Posterior cingulate gyrus (tissue), 11 donors: Measurements from ENCODE around the gene DLG1.
A peak's percentile ranks its signal among the peaks of the same experiment; 100 is the strongest.

ENCODE experiments used
- DNase-seq, 10 donors: peaks; one replicate each; pipeline versions ENCODE4 v3.0.0 to v3.0.0-alpha.2; 2020 to 2021; ENCODE audit warnings: mixed read lengths in 3 of 10
- intact Hi-C: fragments of 100-400 bp; cut with DNase I; formaldehyde crosslinking; loops from one replicate; pipeline ENCODE4 v1.15.1; 2023

DLG1 gene

GRCh38 chr3:197320582-197320981 is 22.2 kb upstream of the DLG1 start:
- no peak for DNase-seq
- intact Hi-C loops, result no loop called here

GRCh38 chr3:197317250-197317963 is 19.0 kb upstream of the DLG1 start:
- intact Hi-C loops, result no loop called here
- DNase-seq, result no peak

DNA sequence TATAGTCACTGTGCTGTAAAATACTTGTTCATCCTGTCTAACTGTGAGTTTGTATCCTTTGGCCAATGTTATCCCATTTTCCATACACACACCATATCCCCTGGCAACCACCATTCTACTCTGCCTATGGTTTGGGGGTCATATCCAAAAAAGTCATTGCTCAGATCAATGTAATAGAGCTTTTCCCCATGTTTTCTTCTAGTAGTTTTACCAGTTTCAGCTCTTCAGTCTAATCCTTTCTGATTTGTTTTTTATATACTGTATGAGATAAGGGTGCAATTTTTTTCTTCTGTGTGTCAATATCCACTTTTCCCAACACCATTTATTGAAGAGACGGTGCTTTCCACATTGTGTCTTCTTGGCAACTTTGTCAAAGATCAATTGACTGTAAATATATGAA is 14.0 kb upstream of the DLG1 start:
- intact Hi-C loops, result no loop called here
- DNase-seq, result no peak

GRCh38 chr3:197311591-197311990 is 13.2 kb upstream of the DLG1 start:
- DNase-seq, result no peak
- intact Hi-C loops, result no loop called here

DNA sequence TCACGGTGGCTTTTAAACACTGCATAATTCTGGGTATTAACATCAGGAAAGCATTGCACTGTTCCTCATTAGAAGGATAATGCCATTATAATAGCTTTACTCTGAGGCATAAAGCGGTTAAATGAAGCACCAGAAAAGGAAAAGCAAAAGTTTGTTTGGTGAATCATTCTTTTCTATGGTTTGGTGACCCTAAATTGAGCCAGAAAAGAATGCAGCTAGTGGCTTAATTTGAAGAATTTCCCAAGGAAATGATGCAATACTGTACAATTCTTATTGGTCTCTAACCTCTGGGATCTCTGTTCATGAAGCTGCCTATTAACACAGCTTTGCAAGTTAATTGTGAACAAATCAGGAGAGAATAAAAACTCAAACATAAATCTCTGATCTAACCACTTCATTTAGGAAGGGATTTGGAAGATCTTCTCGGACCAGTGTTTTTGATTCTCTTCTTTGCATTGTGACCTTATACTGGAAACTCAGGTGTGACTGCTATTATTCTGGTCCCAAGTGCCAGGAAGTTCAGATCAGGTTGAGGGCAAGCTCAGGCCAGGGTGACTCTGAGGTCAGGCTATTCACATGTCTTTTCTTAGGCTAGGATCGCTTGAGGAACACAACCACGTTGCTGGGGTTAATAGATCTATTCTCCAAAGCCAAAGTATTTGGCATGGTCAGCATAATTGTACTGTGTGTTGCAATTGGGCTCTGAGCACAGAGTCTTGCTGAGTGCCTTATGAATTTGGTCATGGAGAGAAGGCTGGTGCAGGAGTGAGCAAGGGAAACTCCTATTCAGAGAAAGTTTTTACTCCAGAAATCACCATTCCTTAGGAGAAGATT is 11.3 kb upstream of the DLG1 start:
- intact Hi-C loops, result no loop called here

DNA sequence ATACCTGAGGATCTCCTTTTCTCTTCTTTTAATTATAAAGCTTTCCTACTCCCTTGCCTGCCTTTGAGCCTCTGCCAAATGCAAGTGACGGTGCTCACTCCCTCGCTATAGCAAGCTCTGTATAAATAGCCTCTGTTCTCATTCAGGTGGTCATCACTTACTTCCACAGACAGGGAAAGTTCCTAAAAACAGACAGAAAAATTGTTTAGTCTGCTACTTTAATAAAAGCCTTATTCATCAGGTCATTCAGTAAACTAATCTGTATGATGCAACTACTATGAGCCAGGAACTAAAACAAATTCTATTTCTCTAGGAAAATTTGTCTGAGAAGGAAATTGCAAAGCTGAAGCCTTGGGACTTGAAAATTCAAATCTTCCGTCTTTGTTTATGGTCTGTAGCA is 10.2 kb upstream of the DLG1 start:
- intact Hi-C loops, result no loop called here
- DNase-seq, result no peak

More for the DNA sequence above, 11.3 kb upstream of the DLG1 start:
- no peak for DNase-seq

- intact Hi-C loops, result no loop called here
These were observed 8.1 kb upstream of the DLG1 start for GRCh38 chr3:197306374-197307086.

GRCh38 chr3:197305854-197306253 is 7.4 kb upstream of the DLG1 start:
- DNase-seq, result no peak

More at GRCh38 chr3:197306374-197307086, 8.1 kb upstream of the DLG1 start:
- DNase-seq, result no peak

GRCh38 chr3:197303452-197303851 is 5.0 kb upstream of the DLG1 start:
- DNase-seq, result no peak
- intact Hi-C loops, result no loop called here

More at GRCh38 chr3:197305854-197306253, 7.4 kb upstream of the DLG1 start:
- intact Hi-C loops, result no loop called here

GRCh38 chr3:197302696-197303341 is 4.4 kb upstream of the DLG1 start:
- intact Hi-C loops, result no loop called here
- no peak for DNase-seq

- DNase-seq, result no peak
- intact Hi-C loops, result no loop called here
These were observed 3.6 kb upstream of the DLG1 start for GRCh38 chr3:197302033-197302432.

GRCh38 chr3:197300361-197300760 is 1.9 kb upstream of the DLG1 start:
- intact Hi-C loops, result no loop called here
- no peak for DNase-seq

DNA sequence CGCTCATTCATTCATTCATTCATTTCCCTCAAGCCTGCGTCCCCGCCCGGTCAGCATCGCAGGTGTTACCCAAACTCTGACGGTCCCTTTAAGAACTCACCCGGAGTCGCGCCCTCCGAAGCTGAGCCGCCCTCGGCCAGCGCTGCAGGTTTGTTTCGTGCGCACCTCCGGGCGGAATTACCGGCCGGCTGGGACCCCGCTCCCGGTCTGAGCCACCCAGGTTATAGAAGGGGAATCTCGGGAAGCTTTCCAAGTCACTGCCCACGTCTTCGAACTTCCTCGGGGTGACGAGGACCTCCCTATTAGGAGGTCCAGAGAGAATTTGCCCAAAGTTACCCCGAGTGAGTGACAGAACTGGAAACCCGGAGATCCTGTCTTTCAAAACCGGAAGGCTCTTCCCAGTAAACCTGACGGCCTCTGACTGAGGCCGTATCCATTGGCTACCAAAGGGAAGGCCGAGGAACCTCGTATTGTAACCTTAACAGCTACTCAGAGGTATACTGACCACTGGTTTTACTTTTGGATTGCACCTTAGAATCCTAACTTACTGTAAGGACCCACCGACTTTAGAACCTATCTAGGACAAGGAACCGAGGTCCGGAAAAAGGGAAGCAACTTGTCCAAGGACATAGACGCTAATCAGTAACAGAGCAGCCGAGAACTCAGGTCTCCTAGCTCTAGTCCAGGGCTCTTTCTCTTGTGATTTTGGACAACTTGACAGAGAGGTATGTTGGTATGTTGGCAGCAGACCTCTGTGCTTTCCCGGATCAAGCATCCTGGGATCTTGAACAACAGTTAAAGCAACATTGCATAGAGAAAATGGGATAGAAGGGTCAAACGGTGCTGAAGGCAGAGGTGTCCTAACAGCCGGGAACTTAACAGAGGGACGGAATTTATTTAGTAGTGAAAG is 788 bp upstream of the DLG1 start:
- DNase-seq, result peak in 3 of 10 donors; percentile 28 to 82 (median 77)
- intact Hi-C loops, result no loop called here

DNA sequence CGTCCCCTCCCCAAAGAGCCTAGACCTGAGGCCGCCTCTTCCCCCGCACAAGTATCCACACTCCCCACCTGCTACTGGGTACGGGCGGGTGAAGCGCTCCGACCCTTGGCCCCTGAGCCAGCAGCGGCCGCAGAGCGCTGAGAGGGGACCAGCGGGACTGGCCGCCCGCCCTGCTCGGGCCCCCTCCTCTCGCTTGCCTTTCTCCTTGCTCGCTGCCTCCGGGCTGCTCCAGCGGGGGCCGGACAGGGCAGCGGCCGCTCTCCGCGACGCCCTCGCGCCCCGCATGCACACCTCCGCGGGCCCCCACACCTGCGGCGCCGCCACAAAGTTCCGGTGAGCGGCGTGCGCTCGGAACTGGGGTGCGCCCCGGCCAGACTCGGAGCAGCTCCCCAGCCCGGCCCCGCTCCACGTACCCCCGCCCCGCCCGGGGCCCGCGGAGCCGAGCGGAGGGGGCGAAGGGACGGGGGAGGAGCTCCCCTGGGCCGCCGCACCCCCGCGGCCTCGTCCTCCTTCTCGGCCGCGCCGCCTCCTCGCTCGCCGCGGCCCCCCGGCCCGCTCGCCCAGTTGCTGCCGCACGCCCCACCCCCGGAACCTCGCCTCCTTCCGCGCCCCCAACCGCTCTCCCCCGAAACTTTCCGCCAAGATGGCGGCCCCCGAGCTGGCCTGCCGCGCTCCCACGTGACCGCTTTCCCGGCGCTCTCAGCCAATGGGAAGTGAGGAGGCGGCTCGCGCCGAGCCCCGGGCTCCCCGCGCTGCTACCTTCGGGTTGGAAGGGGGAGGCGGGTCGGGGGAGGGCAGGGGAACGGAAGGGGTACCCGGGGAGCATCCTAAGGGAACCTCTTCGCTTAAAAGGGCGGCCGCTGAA is 704 bp downstream of the DLG1 start:
- peak; percentile 75 to 98 (median 84) for DNase-seq
- intact Hi-C loops, result no loop called here

DNA sequence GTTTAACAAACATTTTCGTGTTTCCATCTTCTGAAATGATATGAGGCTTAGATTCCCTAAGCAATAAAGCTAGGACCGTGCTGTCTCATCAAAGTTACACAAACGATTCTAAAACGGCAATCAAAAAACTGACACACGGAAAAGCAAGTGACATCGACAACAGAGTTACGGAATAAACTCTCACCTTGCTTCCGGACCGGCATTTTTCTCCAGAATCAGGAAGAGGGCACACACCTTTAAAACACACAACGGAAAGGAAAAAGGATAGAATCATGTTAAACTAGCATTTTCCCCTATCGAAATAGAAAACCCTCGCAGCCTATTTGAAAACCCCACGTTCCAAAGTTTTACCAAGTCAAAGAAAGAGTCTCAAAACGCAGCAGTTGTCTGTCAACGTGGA is 1.4 kb downstream of the DLG1 start:
- intact Hi-C loops, result no loop called here
- no peak for DNase-seq

DNA sequence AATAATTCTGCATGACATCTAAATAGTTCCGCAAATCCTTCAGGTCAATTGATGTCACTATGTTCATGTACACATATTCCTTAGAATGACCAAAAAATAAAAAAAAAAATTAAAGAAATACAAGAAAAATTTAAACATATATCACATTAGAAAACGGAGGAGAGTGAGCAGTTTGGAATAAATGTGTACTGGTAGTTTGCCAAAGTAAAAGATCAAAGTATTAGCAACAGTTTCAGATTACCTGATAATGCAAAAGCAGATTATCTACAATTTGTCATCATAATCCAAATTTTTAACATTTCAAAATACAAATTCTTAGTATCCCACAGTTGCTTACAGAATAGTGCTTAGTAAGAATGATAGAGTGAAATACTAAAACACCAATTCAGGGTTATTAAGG is 1.9 kb downstream of the DLG1 start:
- intact Hi-C loops, result no loop called here
- DNase-seq, result no peak

GRCh38 chr3:197295871-197296270 is 2.5 kb downstream of the DLG1 start:
- DNase-seq, result no peak
- intact Hi-C loops, result no loop called here

DNA sequence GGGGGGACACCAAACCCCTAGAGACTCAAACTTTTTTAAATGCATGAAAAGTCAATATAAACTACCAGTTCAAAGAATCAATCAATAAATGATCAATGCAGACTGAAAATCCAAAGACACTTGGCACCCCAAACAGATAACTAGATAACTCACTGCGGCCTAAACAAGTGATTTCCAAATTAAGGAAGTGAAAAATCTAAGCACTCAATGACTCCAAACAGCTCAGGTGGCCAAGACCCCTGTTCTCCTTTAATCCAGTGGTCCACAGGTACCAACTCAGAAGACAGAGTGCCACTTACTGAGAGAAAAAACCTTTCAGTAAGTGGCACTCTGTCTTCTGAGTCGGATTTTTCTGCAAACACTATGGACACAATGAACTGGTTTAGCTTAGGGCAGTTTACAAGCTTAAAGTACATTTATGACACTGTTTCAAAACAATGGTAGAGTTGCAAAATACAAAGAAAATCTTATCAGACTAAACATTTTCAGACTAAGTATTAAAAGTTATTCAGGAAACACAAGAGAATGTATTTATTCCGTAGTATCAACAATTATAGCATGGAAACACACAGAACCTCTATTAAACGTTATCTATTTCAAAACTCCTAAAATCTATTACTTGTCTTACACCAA is 4.7 kb downstream of the DLG1 start:
- no peak for DNase-seq
- intact Hi-C loops, result no loop called here
